Endothelial cell of umbilical vein (primary cell): ENCODE measurements around the gene CRISPLD2. TPM values are rescaled to one million over a fixed set of nuclear protein-coding genes. Genes with fewer than 3 reads are reported as not detected.

Source experiments
- BruUV-seq: library from RNA; stranded (reverse); fragments of 400-500 nt; replicated peaks from 2 replicates; lab custom pipeline; 2021; lab: Mats Ljungman, UMichigan
- CTCF ChIA-PET: fragments of 300-600, 350-600 bp; sonication (Branson Sonifier 250); formaldehyde crosslinking; loops from one replicate; lab custom pipeline; 2021; ENCODE audit warnings: antibody characterized with exemption, inconsistent platforms; lab: Charles Lee
- POLR2A ChIA-PET: fragments of 300-600, 350-600 bp; sonication (Branson Sonifier 250); formaldehyde crosslinking; loops from one replicate; lab custom pipeline; 2021; ENCODE audit warnings: antibody characterized with exemption, inconsistent platforms; lab: Charles Lee
- DNase-seq: peaks from one replicate; pipeline ENCODE4 v3.0.0-alpha.2; 2011; ENCODE audit warnings: low read depth, low spot score
- FAIRE-seq: peaks from 2 replicates; lab custom pipeline; 2011; peaks lifted over from hg19 to GRCh38; lab: Jason Lieb, UNC
- H2AFZ ChIP-seq: 2 replicates; pipeline ENCODE4 v1.6.0; 2012; ENCODE audit warnings: low read depth, low read length, control low read depth, inconsistent platforms
- H3K27ac ChIP-seq: 2 replicates; pipeline ENCODE4 v1.5.1; 2011; ENCODE audit warnings: low read depth, mild to moderate bottlenecking, control low read depth, low read length, moderate library complexity; ENCODE audit not compliant: insufficient read depth
- H3K27me3 ChIP-seq, 2 experiments: 2 replicates each; pipeline versions ENCODE4 v1.6.0 to v1.6.1; 2011; ENCODE audit warnings: low read length in 2 of 2, mixed read lengths in 1 of 2; ENCODE audit not compliant: control insufficient read depth in 2 of 2, insufficient read depth in 2 of 2
- H3K36me3 ChIP-seq, 2 experiments: 2 replicates in 1 of 2; 3 replicates in 1 of 2; pipeline ENCODE4 v1.5.1; 2011; ENCODE audit warnings: low read length in 2 of 2, mild to moderate bottlenecking in 1 of 2, moderate library complexity in 1 of 2; ENCODE audit not compliant: control insufficient read depth in 2 of 2, insufficient read depth in 2 of 2; ENCODE audit errors: extremely low read depth in 1 of 2
- H3K4me1 ChIP-seq: 3 replicates; pipeline ENCODE4 v1.5.1; 2011; ENCODE audit warnings: mild to moderate bottlenecking, low read length; ENCODE audit not compliant: control insufficient read depth, insufficient read depth; ENCODE audit errors: extremely low read depth
- H3K4me2 ChIP-seq: 2 replicates; pipeline ENCODE4 v1.6.1; 2011; ENCODE audit warnings: low read length, control low read depth, mixed read lengths; ENCODE audit not compliant: insufficient read depth
- H3K4me3 ChIP-seq, 3 experiments: fragments of 200-600 bp in 1 of 3; sonication (generic), shearing (Covaris generic) in 1 of 3; replicated peaks in 1 of 3; 2 replicates each; pipeline ENCODE4 v1.5.1; 2011 to 2016; ENCODE audit warnings: control low read depth in 3 of 3, low read length in 3 of 3, mild to moderate bottlenecking in 2 of 3, inconsistent platforms in 1 of 3, low read depth in 1 of 3, moderate library complexity in 1 of 3; ENCODE audit not compliant: insufficient read depth in 1 of 3
- H3K79me2 ChIP-seq: 2 replicates; pipeline ENCODE4 v1.6.0; 2012; ENCODE audit warnings: low read length, inconsistent platforms; ENCODE audit not compliant: control insufficient read depth, insufficient read depth
- H3K9ac ChIP-seq: replicated peaks from 2 replicates; pipeline ENCODE3; 2011; ENCODE audit warnings: low read length, control low read depth; ENCODE audit not compliant: insufficient read depth; ENCODE audit errors: extremely low read depth
- H3K9me1 ChIP-seq: replicated peaks from 3 replicates; pipeline ENCODE4 v1.6.0; 2011; ENCODE audit warnings: mild to moderate bottlenecking, low read length; ENCODE audit not compliant: control insufficient read depth, insufficient read depth; ENCODE audit errors: extremely low read depth
- H3K9me3 ChIP-seq: replicated peaks from 2 replicates; pipeline ENCODE4 v1.5.1; 2012; ENCODE audit warnings: low read length, inconsistent platforms; ENCODE audit not compliant: control insufficient read depth, insufficient read depth
- H4K20me1 ChIP-seq: replicated peaks from 2 replicates; pipeline ENCODE3; 2011; ENCODE audit warnings: mild to moderate bottlenecking, low read length; ENCODE audit not compliant: control insufficient read depth, insufficient read depth; ENCODE audit errors: extremely low read depth
- EZH2 ChIP-seq: IDR thresholded peaks from 2 replicates; pipeline ENCODE4 v1.6.1; 2012; ENCODE audit warnings: borderline replicate concordance, low read depth, mild to moderate bottlenecking, moderate library complexity, low read length, inconsistent platforms; ENCODE audit not compliant: severe bottlenecking
- FOS ChIP-seq: IDR thresholded peaks from 2 replicates; pipeline ENCODE4 v1.6.1; 2011; ENCODE audit warnings: mild to moderate bottlenecking, low read length, moderate library complexity, borderline replicate concordance; ENCODE audit not compliant: insufficient read depth
- GATA2 ChIP-seq: IDR thresholded peaks from 2 replicates; pipeline ENCODE4 v1.7.0; 2011; ENCODE audit warnings: low read depth, mild to moderate bottlenecking, moderate library complexity, mixed read lengths, low read length; ENCODE audit not compliant: insufficient read length, insufficient read depth
- JUN ChIP-seq: IDR thresholded peaks from 2 replicates; pipeline ENCODE4 v1.6.1; 2011; ENCODE audit warnings: borderline replicate concordance, low read depth; ENCODE audit not compliant: insufficient read length, insufficient read depth
- MYC ChIP-seq: IDR thresholded peaks from one replicate; pipeline ENCODE4 v1.6.1; 2011; ENCODE audit warnings: mild to moderate bottlenecking, low read depth, low read length
- POLR2A ChIP-seq: IDR thresholded peaks from 2 replicates; pipeline ENCODE4 v1.6.1; 2012; ENCODE audit warnings: low read depth, mild to moderate bottlenecking, control low read depth, low read length
- dilution Hi-C: fragments of 300-500 bp; cut with MboI; formaldehyde crosslinking; loops from one replicate; pipeline ENCODE4 v1.15.0; 2019; ENCODE audit warnings: low sequenced_read_pairs; ENCODE audit not compliant: extremely low pct_ligation_motif_present
- intact Hi-C: fragments of 100-400 bp; cut with micrococcal nuclease; formaldehyde crosslinking; loops from one replicate; pipeline ENCODE4 v1.10.0; 2022
- polyA plus RNA-seq, 4 experiments: library from polyadenylated mRNA; depleted of rRNA in 3 of 4; stranded (reverse) in 3 of 4; unstranded in 1 of 4; fragments of >200 nt; gene quantifications; 2 replicates each; pipeline versions ENCODE4 v1.2.1 to v1.2.3, GENCODE V29; 2011 to 2012; ENCODE audit warnings: missing spikeins in 1 of 4
- total RNA-seq: library from RNA; stranded (reverse); gene quantifications from 2 replicates; pipeline ENCODE4 v1.2.3, GENCODE V29; 2021
- TF ChIP-seq, protein P1 (sequence below), 2 donors: IDR thresholded peaks; 1 replicate in 1 of 2; 2 replicates in 1 of 2; pipeline ENCODE4 v1.5.1; 2011; ENCODE audit warnings: low read length in 2 of 2, mild to moderate bottlenecking in 2 of 2, moderate library complexity in 2 of 2, control low read depth in 1 of 2, inconsistent platforms in 1 of 2, low read depth in 1 of 2; ENCODE audit not compliant: insufficient read depth in 1 of 2; ENCODE audit errors: extremely low read depth in 1 of 2

The CRISPLD2 gene
- total and polyA plus RNA-seq, 2 donors (not counting 3 experiments of a cell fraction or from before 2014, with no cell fraction given) = 0.14 to 0.73 TPM

DNA sequence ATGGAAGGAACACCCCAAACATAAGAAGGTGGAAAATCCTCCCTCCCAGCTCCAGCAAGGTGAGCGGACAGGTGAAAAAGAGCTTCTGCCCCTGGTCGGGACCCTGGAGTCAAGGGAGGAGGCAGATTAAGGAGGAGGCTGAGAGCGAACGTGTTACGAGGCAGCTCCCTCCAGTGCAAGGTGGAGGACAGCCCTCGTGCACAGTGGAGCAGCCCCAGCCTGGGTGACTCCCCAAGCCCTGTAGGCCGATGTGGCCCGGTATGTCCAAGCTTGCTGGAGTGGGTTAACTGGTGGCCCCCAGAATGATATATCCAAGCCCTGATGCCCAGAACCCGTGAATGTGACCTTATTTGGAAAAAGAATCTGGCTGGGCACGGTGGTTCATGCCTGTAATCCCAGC lies 15.5 kb upstream of the CRISPLD2 start:
- BruUV-seq = no TSS peak
- CTCF ChIA-PET = no interaction called here

More for the DNA sequence above, 15.5 kb upstream of the CRISPLD2 start:
- Histone ChIP-seq H3K4me3 (no peak overlapping the region), H4K20me1 (no peaks in the 10 kb centered on the region), H3K79me2 (no peaks in the 10 kb centered on the region), H3K27ac (no peak overlapping the region), H2AFZ (no peak overlapping the region), H3K27me3 (no peaks in the 10 kb centered on the region), H3K9me3 (no peaks in the 10 kb centered on the region), H3K4me2 (no peak overlapping the region), H3K36me3 (no peaks in the 10 kb centered on the region), H3K4me1 (peaks cover 19% of the 10 kb centered on the region), H3K9me1 (no peaks in the 10 kb centered on the region), H3K9ac (no peak overlapping the region)
- POLR2A ChIA-PET = no interaction called here
- dilution Hi-C loops (no loop called here), intact Hi-C loops (no loop called here)
- FAIRE-seq (no peak), DNase-seq (no peak)
- TF ChIP-seq MYC (no peak), FOS (no peak), JUN (no peak), POLR2A (no peak), GATA2 (no peak), EZH2 (no peak)
- TF ChIP-seq, protein P1, sequence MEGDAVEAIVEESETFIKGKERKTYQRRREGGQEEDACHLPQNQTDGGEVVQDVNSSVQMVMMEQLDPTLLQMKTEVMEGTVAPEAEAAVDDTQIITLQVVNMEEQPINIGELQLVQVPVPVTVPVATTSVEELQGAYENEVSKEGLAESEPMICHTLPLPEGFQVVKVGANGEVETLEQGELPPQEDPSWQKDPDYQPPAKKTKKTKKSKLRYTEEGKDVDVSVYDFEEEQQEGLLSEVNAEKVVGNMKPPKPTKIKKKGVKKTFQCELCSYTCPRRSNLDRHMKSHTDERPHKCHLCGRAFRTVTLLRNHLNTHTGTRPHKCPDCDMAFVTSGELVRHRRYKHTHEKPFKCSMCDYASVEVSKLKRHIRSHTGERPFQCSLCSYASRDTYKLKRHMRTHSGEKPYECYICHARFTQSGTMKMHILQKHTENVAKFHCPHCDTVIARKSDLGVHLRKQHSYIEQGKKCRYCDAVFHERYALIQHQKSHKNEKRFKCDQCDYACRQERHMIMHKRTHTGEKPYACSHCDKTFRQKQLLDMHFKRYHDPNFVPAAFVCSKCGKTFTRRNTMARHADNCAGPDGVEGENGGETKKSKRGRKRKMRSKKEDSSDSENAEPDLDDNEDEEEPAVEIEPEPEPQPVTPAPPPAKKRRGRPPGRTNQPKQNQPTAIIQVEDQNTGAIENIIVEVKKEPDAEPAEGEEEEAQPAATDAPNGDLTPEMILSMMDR (IDR thresholded peaks at IDR 0.05; ENCODE audit: extremely low read depth in 1 of 2, insufficient read depth in 1 of 2, low read depth in 1 of 2, low read length in 2 of 2) = no peak
